ENCODE measurements around the gene ADORA2A. TPM values are rescaled to one million over a fixed set of nuclear protein-coding genes. Genes with fewer than 3 reads are reported as not detected.

Gene ADORA2A
- polyA plus RNA-seq, 2 of the 4 experiments (the other 2 are of a cell fraction): 0.48 to 1.8 TPM

DNA sequence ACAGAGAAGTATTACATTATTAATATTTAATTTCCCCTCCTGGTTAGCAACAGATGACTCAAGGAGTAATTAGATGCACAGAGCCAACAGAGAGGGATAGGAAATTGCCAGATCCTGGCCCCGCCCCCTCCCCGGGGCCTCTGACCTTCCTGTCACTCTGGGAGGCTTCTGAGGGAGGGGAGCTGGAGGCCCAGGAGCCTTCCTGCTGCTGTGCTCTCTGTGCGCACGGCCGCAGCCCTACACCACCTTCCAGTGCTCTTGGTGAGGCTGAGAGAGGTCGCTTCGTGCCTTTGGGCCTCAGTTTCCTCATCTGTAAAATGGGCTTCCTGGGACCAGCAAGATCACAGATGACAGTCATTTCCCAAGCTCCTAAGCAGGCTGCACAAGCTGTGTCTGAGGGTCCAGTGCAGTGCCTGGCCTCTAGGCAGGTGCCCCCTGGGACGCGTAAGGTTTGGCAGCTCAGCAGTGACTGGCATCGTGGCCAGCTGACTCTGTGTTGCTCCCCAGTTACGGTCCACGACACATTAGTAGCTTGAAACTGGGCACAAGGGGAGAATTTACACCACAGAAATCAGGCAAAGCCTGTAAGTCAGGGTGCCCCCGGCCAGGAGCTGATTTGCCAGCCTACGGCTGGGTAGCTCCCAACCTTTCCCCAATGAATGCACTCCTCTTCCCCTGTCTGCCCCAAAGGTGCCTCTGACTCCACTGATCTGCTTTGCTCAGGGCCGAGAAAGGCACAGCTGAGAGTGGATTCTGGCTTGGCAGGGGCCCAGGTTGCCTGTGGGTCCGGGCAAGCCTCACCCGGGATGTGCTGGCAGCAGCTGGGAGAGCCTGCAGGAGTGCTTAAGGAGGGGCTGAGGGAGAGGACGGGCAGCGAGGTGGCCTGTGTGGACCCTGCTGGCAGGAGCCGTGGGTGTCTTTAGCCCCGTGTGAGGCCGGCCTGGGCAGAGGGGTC lies 2.3 kb downstream of the ADORA2A start:
- ChIA-PET POLR2A (no interaction called here), CTCF (interaction anchor here (0.6 to 1.9 kb wide), 4 partner anchors 77 to 92 kb away, joined by 3 to 7 read pairs (median 4); no protein-coding TSS in a partner anchor)
- WGBS (ENCODE audit: missing lambda C conversion rate): 65% methylated on average over 11 of the region's 22 CpGs
- no peak overlapping the region for H3K4me2 ChIP-seq
- H3K9me3 ChIP-seq: no peaks in the 10 kb centered on the region
- ATAC-seq (no peak), FAIRE-seq (no peak), DNase-seq (ENCODE audit: low read depth in 1 of 2, low spot score in 1 of 2) (no peak)
- no peak overlapping the region for H3K4me3 ChIP-seq
- no peaks in the 10 kb centered on the region for H3K4me1 ChIP-seq
- TF ChIP-seq ZFP36 (IDR thresholded peaks at IDR 0.05; ENCODE audit: borderline replicate concordance, partially characterized antibody): no peak
- TF ChIP-seq EHF (CRISPR knock-in tag; IDR thresholded peaks at IDR 0.05): no peak
- TF ChIP-seq SREBF2 (IDR thresholded peaks at IDR 0.05): no peak
- peak; percentile 78; the same call in 1 of the 2 replicates for TF ChIP-seq RFX5 (IDR thresholded peaks at IDR 0.05)
- H3K27ac ChIP-seq: no peak overlapping the region

DNA sequence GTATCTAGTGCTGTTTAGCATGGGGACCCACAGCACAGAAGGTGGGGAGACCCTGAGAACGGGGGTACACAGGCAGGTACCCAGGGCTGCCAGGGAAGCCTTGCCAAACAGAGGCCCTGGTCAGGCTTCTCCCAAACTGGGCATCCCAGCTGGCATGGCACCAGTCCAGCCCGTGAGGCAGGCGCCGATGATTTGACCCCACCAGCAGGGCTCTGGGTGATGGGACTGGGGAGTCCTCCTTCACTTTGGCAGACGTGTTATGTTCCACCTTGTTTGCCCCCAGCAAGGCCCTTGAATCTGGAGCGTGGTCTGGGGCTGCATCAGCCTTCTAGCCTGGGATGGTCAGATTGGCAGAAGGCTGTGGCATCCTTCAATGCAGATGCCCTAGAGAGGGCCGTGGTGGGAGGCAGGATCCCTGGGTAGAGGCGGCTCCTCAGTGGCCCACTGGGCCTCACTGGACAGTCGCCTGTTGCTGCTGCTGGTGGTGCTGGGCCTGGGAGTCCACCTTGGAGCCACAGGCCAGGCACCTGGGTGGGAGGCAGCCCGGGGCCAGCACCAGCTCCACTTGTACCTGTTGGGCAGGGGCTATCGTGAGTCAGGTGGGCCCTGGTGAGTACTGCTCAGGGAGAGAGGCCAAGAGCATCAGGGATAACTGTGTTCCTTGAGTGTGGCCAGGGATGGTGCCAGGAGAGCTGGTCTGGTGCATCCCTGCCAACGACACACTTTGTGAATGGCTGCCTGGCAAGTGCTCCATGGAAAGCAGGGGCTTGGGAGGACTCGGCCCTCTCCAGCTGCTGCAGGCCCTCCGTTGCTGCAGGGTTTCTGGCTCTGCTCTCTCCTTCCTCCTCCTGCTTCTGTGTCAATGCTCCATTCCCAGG lies 3.3 kb downstream of the ADORA2A start:
- ATAC-seq (no peak), FAIRE-seq (no peak), DNase-seq (ENCODE audit: low read depth in 1 of 2, low spot score in 1 of 2) (no peak)
- Histone ChIP-seq H3K4me3 (no peak overlapping the region), H3K4me1 (no peaks in the 10 kb centered on the region), H3K4me2 (no peak overlapping the region), H3K9me3 (no peaks in the 10 kb centered on the region), H3K27ac (no peak overlapping the region)
- CTCF ChIA-PET: interaction anchor here (0.8 to 3.9 kb wide), 2 partner anchors 8 to 91 kb away, joined by 4 to 15 read pairs; no protein-coding TSS in a partner anchor
- TF ChIP-seq NPAS2 (CRISPR knock-in tag; IDR thresholded peaks at IDR 0.05; ENCODE audit: borderline replicate concordance) (no peak), POLR2A (IDR thresholded peaks at IDR 0.05; ENCODE audit: low read length) (no peak), MYC (IDR thresholded peaks at IDR 0.05; ENCODE audit: borderline replicate concordance, low read length) (no peak), SREBF2 (IDR thresholded peaks at IDR 0.05) (no peak), SMC3 (IDR thresholded peaks at IDR 0.05) (no peak), JUNB (IDR thresholded peaks at IDR 0.05) (no peak), RARB (CRISPR knock-in tag; IDR thresholded peaks at IDR 0.05) (no peak), CBX2 (IDR thresholded peaks at IDR 0.05; ENCODE audit: borderline replicate concordance, low read depth) (no peak), HOXA7 (CRISPR knock-in tag; IDR thresholded peaks at IDR 0.05) (no peak), RAD21 (conservative IDR thresholded peaks at IDR 0.05 in 1 of 2, IDR thresholded peaks at IDR 0.05 in 1 of 2) (no peak), EHMT2 (IDR thresholded peaks at IDR 0.05; ENCODE audit: low read depth) (no peak), ZSCAN20 (CRISPR knock-in tag; IDR thresholded peaks at IDR 0.05) (no peak)
- TF ChIP-seq, protein P1, sequence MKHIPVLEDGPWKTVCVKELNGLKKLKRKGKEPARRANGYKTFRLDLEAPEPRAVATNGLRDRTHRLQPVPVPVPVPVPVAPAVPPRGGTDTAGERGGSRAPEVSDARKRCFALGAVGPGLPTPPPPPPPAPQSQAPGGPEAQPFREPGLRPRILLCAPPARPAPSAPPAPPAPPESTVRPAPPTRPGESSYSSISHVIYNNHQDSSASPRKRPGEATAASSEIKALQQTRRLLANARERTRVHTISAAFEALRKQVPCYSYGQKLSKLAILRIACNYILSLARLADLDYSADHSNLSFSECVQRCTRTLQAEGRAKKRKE (CRISPR knock-in tag; IDR thresholded peaks at IDR 0.05; ENCODE audit: low read depth): no peak
- TF ChIP-seq, protein P2, sequence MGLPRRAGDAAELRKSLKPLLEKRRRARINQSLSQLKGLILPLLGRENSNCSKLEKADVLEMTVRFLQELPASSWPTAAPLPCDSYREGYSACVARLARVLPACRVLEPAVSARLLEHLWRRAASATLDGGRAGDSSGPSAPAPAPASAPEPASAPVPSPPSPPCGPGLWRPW (IDR thresholded peaks at IDR 0.05): no peak
- TF ChIP-seq, protein P3, sequence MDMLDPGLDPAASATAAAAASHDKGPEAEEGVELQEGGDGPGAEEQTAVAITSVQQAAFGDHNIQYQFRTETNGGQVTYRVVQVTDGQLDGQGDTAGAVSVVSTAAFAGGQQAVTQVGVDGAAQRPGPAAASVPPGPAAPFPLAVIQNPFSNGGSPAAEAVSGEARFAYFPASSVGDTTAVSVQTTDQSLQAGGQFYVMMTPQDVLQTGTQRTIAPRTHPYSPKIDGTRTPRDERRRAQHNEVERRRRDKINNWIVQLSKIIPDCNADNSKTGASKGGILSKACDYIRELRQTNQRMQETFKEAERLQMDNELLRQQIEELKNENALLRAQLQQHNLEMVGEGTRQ (IDR thresholded peaks at IDR 0.05): no peak
- POLR2A ChIA-PET: no interaction called here
- WGBS (ENCODE audit: missing lambda C conversion rate): 89% methylated on average over 8 of the region's 14 CpGs

All from A549 (cell line).